Thoracic aorta endothelial cell (primary cell): ENCODE data around the gene RBP4. TPM values are rescaled to one million over a fixed set of nuclear protein-coding genes. Genes with fewer than 3 reads are reported as not detected.

Experiments
- total RNA-seq: library from RNA; depleted of rRNA; stranded (reverse); fragments of >200 nt; gene quantifications from 2 replicates; pipeline ENCODE4 v1.2.3, GENCODE V29; 2012

RBP4 gene
- not detected in 2 replicates for total RNA-seq

GRCh38 chr10:93601146-93601773 lies at the start of gene RBP4:
Gene RBP4 (minus strand): TSS chr10:93601235. CDS start chr10:93601028, 207 bp downstream.

GRCh38 chr10:93612311-93612710 lies 11.3 kb upstream of the RBP4 start, which contains the start of gene PDE6C:
Gene PDE6C (plus strand): TSS chr10:93612537. CDS start chr10:93612726, 189 bp downstream.

GRCh38 chr10:93566435-93567276 lies 34.4 kb downstream of the RBP4 start, which contains the start of gene FFAR4:
Gene FFAR4 (plus strand): TSS chr10:93566665. CDS start chr10:93566721, 56 bp downstream.

Other genes with a start within 250 kb of the RBP4 start
- 494 and 504 TPM in 2 replicates for gene MYOF, start 118.9 kb downstream of the RBP4 start, total RNA-seq
- gene CEP55, start 104.6 kb downstream of the RBP4 start, total RNA-seq, result 84.8 and 124 TPM in 2 replicates
- not detected in 2 replicates for gene FFAR4, start 34.6 kb downstream of the RBP4 start, total RNA-seq
- gene PDE6C, start 11.3 kb upstream of the RBP4 start, total RNA-seq, result not detected in 2 replicates
- gene FRA10AC1, start 101.4 kb upstream of the RBP4 start, total RNA-seq, result 19.9 and 20.2 TPM in 2 replicates
- not detected in 2 replicates for gene LGI1, start 156.7 kb upstream of the RBP4 start, total RNA-seq